GM19025 (cell line): ENCODE results near the gene PPARA.

Source experiments
- ATAC-seq: cut with Tn5 transposase; IDR thresholded peaks from one replicate; pipeline ENCODE4 v1.9.1; 2021; ENCODE audit warnings: mild to moderate bottlenecking, low read depth, moderate library complexity; ENCODE audit not compliant: unreplicated experiment

PPARA gene

GRCh38 chr22:46113910-46114517 is 36.3 kb upstream of the PPARA start:
- no peak for ATAC-seq

GRCh38 chr22:46114518-46115387 is 35.6 kb upstream of the PPARA start:
- no peak for ATAC-seq

DNA sequence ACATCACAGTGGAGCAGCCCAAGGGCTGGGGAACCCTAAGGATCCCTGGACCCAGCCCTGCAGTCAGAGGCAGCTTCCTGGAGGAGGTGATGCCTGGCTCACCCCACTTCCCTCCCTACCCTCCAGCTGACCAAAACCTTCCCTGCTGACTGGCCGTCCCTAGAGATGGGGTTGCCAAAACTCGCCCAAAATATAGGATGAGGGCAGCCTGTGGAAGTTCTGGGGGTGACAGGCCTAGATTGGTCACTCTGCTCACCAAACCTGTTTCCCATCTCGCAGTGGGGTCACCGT is 35.0 kb upstream of the PPARA start:
- ATAC-seq, result no peak

GRCh38 chr22:46115755-46116490 is 34.4 kb upstream of the PPARA start:
- no peak for ATAC-seq

- ATAC-seq, result peak; percentile 54
Observed at GRCh38 chr22:46116491-46116958, 33.8 kb upstream of the PPARA start.

DNA sequence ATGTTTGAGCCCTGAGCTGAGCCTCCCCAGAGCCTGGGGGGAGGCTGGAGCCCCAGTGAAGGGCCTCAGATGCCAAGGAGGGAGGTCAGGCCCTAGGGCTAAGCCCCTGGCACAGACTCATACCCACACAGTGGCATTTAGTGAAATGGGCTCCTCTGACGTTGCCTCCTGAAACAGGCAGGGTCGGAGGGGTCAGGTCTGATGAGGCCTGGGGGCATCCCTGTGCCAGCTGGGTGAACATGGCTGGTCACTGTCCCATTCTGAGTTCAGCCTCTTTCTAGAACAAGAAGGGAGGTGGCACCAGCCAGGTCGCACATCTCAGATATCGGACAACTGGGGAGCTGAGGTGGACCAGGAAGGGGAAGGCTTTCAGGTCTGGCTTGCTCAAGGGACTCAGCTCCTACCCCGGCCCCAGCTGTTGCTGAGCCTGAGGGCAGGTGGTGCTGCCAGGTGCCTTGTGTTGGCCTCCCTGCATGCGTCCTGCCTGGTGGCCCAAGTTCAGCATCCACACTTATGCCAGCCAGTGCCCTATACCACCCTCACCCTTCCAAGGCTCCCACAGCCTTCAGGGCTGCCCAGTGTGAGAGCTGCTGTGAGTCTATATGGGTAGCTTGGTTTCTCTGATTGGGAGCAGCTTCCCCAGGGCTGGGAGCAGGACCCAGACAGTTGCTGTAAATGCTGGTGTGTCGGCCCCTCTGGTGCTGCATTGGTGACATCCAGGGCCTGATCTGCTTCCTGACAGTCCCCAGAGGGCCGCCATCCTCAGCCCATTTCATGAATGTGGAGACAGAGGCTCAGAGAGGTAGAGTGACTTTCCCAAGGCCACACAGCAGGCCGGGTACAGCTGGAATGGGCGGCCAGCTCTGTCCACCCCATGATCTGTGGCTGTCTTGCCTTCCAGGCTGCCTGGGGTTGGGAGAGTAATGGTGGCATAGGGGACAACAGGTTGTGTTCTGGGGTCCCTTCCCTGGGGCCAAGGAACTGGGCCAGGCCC is 32.8 kb upstream of the PPARA start:
- ATAC-seq, result no peak

DNA sequence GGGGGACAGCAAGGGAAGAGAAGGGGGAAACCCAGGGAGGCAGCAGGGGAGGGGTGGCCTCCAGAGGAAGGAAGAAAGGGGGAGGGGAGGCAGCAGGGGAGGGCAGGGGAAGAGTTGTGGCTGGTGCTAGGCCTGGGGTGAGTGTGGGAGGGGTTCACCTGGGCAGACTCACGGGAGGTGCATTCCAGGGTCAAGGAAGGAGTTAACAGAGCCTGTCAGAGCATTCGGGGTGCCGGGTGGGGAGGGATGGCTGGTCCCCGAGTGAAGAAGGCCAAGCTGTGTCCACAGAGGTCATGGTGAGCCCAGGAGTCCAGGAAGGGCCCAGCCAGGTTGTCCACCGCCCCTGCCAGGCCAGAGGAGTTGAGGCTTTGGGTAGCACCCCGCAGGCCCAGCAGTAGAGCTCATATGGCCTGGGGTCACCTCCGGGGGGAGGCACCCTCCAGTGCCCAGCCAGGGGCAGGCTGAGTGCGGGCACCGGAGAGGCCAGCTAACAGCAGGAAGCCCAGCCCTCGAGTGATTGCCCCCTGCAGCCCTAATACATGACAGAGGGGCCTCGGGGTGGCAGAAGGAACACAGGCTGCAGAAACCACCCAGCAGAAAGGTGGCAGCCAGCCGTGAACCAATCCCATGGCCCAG is 31.1 kb upstream of the PPARA start:
- no peak for ATAC-seq

- ATAC-seq, result no peak
Observed at GRCh38 chr22:46119729-46120419, 30.5 kb upstream of the PPARA start.

- ATAC-seq, result no peak
Observed at GRCh38 chr22:46120420-46120737, 29.9 kb upstream of the PPARA start.

- no peak for ATAC-seq
Observed at GRCh38 chr22:46121079-46121478, 29.2 kb upstream of the PPARA start.

DNA sequence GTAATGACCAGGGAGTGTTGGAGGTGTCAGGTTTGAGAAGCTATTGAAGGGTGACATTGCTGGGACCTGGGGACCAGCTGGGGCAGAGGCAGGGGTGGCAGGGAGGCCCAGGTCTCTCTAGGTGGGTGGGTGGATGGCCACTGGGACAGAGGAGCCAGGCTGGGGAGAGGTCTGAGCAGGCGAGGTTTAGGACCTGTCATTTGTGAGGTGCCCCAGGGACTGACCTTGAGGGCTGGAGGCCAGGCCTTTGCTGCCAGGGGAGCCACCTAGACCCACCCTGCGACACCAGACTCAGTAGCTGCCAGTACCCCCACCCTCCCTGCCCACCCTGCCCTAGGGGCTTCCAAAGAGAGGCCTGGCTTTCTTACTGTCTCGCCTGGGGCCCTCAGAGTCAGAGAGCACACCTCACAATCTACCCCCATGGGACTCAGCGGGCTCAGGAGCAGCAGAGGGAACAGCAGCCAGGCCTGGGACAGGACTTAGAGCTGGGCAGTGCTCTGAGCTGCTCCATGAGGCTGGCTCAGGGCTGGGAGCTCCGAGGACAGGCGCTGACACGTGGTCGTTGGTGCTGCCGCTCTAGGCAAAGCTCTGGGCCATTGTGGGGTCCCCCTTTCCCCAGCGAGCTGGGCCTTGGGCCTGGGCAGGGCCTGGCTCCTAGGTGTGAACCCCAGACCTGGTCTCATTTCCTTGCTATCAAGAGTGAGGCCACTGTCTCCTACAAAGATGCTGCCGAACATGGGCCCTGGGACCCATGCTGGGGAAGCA is 28.6 kb upstream of the PPARA start:
- no peak for ATAC-seq

DNA sequence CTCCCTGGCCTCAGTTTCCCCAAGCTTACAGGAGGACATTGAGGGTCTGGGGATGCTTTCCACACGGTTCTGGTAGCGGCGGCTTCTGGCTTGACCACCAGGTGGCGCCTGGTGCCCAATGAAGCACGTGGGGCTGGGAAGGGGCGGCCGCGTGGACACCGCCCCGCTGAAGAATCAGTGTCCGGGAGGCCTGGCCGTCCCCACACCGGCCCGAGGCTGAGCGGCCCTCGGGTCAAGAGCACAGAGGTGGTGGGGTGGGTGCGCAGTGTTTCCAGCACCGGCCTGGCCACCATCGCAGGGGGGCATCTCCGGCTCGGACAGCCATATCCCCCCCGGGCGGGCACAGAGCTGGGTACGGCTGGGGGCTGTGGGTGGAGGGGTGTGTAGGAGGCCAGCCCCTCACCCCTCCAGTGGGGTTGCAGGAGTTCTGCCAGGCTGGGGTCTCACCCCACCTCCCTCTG is 27.8 kb upstream of the PPARA start:
- ATAC-seq, result no peak

DNA sequence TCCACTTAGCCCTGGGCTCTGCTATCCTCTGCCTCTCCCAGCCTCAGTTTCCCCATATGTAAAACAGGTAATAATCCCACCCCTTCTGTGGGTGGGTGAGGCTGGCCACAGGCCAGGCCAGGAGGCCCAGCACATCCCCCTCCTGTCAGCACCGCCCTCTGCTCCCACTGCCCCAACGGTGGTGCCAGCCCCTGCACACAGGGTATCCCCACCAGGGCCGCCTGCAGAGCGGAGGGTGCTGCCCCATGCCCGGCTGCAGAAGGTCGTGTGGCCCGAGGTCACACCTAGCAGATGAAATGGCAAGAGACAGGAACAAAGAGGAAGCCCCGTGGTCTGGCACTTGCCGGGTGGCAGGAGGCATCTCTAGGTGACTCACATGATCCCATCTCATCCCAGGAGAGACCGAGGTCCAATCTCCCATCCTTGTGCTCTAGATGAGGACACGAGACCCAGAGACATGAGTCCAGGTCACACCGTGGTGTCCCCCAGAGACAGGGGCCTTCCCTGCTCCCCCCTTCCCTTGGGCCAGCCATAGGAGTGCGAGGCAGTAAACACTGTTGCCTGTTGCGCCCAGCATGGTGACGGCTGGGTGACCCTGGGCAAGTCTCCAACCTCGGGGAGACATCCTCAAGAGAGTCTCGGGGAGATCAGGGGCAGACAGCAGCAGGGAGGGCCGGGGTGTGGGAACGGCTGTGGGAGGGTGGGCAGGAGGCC is 27.2 kb upstream of the PPARA start:
- no peak for ATAC-seq

DNA sequence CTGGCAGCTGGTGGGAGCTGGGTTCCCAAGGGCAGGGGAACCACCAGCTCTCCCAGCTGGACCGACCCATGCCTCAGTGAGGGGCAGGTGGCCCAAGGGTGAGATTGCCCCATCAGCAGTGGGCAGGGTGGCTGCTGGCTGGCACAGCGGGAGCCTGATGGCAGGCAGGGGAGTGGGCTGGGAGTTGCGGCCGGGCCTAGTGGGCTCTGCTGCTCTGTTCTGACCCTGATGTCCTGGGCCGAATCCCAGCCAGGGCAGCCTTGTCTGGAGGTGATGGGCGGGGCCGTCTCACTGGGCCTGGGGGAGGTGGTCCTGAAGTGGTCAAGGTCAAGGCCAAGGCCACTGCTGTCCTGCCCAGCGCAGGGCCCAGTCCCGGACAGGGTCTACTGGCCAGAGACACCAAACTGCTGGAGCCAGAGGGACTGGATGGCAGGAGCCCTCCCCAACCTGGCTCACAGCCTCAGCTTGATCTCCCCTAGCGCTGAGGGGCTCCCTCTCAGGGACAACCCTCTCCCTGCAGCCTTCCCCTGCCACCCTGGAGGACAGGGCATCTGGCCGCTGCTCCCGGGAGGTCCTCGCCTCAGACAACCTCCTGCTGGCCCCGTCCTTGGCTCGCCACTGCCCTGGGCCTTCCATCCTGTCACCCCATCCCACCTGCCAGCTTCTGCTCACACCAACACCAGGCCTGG is 26.5 kb upstream of the PPARA start:
- no peak for ATAC-seq

- no peak for ATAC-seq
Observed at GRCh38 chr22:46124383-46125144, 25.8 kb upstream of the PPARA start.

DNA sequence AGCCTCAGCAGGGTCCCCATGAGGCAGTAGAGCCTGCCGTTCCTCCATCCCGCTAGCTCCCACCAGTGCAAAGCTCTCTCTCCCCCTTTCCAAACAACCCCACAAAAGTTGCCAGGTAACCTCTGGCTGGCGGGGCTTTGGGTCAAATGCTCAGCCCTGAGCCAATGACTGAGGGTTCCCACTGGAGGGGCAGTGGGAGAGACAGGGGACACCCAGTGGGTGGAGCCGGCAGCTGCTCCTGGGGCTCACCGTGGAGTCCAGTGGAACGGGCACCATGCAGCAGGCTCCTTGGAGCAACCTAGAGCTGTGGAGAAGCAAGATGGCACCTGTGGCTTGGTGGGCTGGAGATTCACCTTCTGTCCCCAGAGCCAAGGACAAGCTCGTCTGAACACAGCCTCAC is 25.0 kb upstream of the PPARA start:
- ATAC-seq, result no peak
